RWPE1 (cell line): ENCODE data around the gene ZNF30.

ENCODE experiments used
- CTCF ChIA-PET: fragments of 350-600 bp; sonication (Branson Sonifier 250); formaldehyde crosslinking; extraction: SDS; loops from one replicate; lab custom pipeline; 2021; lab: Yijun Ruan, JAX
- POLR2A ChIA-PET: fragments of 400-600 bp; formaldehyde crosslinking; extraction: SDS; loops from one replicate; lab custom pipeline; 2020; ENCODE audit warnings: antibody characterized with exemption; ENCODE audit not compliant: low non-redundant PET; lab: Yijun Ruan, JAX
- DNase-seq: peaks from one replicate; pipeline ENCODE4 v3.0.0; 2012; ENCODE audit warnings: low spot score
- H3K27ac ChIP-seq: fragments of 450-650 bp; 2 replicates; pipeline ENCODE4 v1.5.1; 2017
- TF ChIP-seq, protein P1 (sequence below): fragments of 450-650 bp; conservative IDR thresholded peaks from 2 replicates; pipeline ENCODE4 v1.5.1; 2017; ENCODE audit warnings: low read depth, mild to moderate bottlenecking

ZNF30 gene

GRCh38 chr19:34974646-34975045 lies 47.9 kb downstream of the ZNF30 start:
- no peak overlapping the region for H3K27ac ChIP-seq
- ChIA-PET CTCF (no interaction called here), POLR2A (no interaction called here)
- DNase-seq, result no peak
- TF ChIP-seq, protein P1, sequence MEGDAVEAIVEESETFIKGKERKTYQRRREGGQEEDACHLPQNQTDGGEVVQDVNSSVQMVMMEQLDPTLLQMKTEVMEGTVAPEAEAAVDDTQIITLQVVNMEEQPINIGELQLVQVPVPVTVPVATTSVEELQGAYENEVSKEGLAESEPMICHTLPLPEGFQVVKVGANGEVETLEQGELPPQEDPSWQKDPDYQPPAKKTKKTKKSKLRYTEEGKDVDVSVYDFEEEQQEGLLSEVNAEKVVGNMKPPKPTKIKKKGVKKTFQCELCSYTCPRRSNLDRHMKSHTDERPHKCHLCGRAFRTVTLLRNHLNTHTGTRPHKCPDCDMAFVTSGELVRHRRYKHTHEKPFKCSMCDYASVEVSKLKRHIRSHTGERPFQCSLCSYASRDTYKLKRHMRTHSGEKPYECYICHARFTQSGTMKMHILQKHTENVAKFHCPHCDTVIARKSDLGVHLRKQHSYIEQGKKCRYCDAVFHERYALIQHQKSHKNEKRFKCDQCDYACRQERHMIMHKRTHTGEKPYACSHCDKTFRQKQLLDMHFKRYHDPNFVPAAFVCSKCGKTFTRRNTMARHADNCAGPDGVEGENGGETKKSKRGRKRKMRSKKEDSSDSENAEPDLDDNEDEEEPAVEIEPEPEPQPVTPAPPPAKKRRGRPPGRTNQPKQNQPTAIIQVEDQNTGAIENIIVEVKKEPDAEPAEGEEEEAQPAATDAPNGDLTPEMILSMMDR, result no peak

- H3K27ac ChIP-seq, result no peak overlapping the region
- POLR2A ChIA-PET, result no interaction called here
- no peak for DNase-seq
- TF ChIP-seq, protein P1, result no peak
- CTCF ChIA-PET, result no interaction called here
Observed at GRCh38 chr19:34975056-34975455, 48.4 kb downstream of the ZNF30 start.

DNA sequence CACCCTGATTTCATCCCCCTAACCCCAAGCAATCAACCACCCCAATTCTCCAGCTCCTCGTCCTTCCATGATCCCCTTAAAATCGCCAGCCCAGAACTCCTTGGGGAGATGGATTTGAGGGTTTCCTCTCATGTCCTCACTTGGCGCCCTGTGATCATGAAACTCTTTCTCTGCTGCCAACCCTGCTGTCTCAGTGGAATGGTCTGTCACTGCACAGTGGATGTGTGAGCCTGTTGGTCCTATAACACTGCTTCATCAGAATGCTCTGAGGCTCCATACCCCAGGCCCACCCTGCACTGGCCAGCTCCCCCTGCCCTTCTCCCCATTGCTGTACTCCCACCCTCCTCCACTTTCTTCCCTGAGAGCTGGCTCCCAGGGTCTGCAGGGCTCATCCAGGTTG lies 49.9 kb downstream of the ZNF30 start:
- H3K27ac ChIP-seq, result no peak overlapping the region
- CTCF ChIA-PET, result no interaction called here
- TF ChIP-seq, protein P1, result no peak
- no peak for DNase-seq
- POLR2A ChIA-PET, result no interaction called here

DNA sequence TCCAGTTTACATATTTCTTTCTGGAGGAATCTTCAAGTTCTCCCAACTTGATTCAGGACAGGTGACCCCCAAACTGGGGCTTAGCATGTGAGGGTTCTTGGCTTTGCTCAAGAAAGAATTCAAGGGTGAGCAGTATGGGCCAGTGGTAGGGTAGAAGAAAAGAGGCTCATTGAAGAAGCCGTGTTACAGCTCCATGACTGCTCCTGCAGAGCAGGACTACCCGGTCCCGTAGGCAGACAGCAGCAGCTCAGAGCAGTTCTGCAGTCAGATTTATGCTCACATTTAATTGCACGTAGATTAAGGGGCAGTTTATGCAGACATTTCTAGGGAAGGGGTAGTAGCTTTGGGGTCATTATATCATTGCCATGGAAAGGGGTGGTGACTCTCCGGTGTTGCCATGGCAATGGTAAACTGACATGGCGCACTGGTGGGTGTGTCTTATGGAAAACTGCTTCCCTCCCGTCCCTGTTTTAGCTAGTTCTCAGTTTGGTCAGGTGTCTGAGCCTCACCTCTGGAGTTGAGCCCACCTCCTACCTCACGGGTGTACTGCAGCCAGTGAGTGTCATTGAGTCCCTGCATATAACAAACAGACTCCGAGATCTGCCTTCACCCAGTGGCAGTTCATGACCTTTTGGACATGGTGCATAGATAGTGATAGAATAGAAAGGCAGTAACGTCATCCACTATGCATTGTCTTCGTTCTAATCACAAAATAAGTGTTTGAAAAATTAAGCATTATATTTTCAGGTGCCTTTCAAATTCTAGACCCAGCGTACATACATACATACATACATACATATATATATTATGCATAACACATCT lies 53.3 kb downstream of the ZNF30 start:
- no peak for DNase-seq
- ChIA-PET POLR2A (no interaction called here), CTCF (no interaction called here)

GRCh38 chr19:34982275-34982674 lies 55.6 kb downstream of the ZNF30 start:
- CTCF ChIA-PET, result interaction anchor here (0.6 kb wide), 1 partner anchor 76 kb away, joined by 3 read pairs; no protein-coding TSS in a partner anchor
- POLR2A ChIA-PET, result no interaction called here
- H3K27ac ChIP-seq, result no peak overlapping the region
- TF ChIP-seq, protein P1, result no peak
- no peak for DNase-seq

More for the DNA sequence above, 53.3 kb downstream of the ZNF30 start:
- TF ChIP-seq, protein P1, result no peak
- no peak overlapping the region for H3K27ac ChIP-seq

DNA sequence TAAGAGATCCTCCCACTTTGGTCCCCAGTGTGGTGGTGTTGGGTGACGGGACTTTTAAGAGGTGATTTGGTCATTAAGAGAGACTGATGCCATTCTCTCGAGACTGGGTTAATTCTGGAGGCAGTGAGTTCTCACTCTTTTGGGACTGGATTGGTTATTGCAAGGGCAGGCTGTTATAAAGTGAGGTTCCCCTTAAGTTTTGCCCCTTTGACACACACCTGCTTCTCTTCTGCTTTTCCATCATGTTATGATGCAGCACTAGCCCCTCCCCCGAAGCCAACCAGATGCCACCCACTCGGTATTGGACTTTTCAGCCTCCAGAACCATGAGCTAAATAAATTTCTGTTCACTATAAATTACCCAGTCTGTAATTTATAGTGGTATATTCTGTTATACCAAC lies 57.1 kb downstream of the ZNF30 start:
- no peak for DNase-seq
- CTCF ChIA-PET, result interaction anchor here (0.7 kb wide), 1 partner anchor 638 kb away, joined by 3 read pairs; no protein-coding TSS in a partner anchor
- POLR2A ChIA-PET, result interaction anchor here (0.7 kb wide), 1 partner anchor 16 kb away, joined by 5 read pairs; no protein-coding TSS in a partner anchor
- TF ChIP-seq, protein P1, result no peak
- no peak overlapping the region for H3K27ac ChIP-seq
